Fibroblast of the conjunctiva (primary cell): ENCODE measurements around the gene ARID3C.
"Not testable (repeated sequence)": the region's sequence is repeated elsewhere in the genome, so short reads cannot be mapped to it uniquely, and the experiment has no call there.

ENCODE experiments used
- DNase-seq: peaks from one replicate; pipeline ENCODE4 v3.0.0-alpha.2; 2010; ENCODE audit warnings: low read depth

ARID3C gene

DNA sequence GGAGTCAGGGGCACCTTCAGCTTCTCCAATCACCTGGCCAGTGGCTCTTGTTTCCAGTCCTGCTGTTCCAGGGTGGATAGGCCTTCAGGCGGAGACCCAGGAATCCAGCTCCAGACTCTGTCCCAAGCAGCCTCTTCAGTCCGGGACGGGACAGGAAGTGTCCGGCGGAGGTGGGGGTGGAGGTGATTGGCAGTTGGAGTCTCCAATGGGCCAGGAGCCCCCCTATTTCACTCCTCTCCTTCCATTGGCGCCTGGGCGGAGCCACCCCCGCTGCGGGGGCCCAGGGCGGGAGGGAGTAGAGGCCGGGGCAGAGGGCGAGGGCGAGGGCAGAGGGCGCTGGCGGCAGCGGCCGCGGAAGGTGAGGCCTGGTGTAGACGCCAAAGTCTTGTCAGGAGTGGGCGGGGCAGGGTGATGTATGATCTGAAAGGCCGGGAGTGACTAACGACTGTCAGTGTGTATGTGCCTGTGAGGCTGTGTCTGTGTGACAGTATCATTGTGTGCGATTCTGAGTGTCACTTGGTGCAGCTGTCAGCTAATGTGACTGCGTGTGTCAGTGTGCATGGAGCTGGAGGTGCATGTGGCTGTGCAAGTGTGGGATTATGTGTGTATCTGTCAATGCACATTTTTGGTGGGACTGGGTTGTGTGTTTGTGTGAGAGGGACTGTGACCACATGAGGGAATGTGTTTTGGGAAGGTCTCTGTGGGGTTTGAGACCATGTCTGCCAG is 23.2 kb upstream of the ARID3C start, which contains the start of gene IL11RA:
Gene IL11RA (plus strand): TSS at position 310 of the 726 bp plus-strand sequence. CDS start 3,033 bp downstream, outside the sequence.
- DNase-seq = peak; percentile 80

DNA sequence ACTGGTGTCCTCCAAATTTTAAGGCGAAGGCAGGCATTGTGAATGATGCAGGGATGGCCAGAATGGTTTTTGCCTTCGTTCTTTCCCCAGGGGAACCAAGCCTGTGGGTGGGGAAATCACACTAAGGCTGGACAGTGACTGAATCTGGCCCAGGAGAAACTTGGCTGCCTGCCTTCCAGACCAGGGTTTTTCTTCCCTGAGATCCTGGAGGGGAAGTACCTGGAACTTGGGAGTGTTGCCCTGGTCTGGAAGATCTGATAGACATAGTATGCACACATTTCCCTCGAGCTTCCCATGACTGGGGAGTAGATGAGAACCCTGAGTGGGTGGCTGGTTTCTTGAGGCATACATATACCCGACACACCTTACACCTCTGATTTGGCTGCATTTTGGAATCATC is 22.5 kb upstream of the ARID3C start:
- DNase-seq = no peak

GRCh38 chr9:34650816-34651215 is 21.9 kb upstream of the ARID3C start:
- DNase-seq = no peak

DNA sequence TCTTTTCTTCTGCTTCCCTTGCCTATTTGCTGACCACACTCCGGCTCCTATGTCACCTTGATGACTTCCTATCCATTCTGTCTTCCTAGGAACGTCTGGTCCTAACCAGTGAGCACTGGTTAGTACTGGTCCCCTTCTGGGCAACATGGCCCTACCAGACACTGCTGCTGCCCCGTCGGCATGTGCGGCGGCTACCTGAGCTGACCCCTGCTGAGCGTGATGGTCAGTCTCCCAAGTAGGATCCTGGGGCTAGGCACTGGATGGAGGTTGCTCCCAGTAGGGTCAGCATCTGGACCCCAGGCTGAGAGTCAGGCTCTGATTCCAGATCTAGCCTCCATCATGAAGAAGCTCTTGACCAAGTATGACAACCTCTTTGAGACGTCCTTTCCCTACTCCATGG is 19.8 kb upstream of the ARID3C start:
- DNase-seq = no peak

DNA sequence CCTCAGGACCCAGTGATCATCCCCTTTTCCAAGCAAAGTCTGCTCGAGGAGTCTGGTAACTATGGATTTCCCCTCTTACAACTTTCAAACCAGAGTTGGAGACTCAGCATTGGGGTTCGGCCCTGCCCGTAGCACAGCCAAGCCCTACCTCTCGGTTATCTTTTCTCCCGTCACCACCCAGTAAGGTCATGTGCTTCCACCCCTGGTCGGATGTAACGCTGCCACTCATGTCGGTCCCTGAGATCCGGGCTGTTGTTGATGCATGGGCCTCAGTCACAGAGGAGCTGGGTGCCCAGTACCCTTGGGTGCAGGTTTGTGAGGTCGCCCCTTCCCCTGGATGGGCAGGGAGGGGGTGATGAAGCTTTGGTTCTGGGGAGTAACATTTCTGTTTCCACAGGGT is 18.8 kb upstream of the ARID3C start:
- no peak for DNase-seq

- DNase-seq = no peak
Observed at GRCh38 chr9:34647084-34647403, 18.2 kb upstream of the ARID3C start.

GRCh38 chr9:34646211-34647083 is 17.6 kb upstream of the ARID3C start, which contains the start of gene GALT:
TSS of gene GALT (plus strand) at chr9:34646675. CDS start at chr9:34646705, 30 bp downstream.
- DNase-seq = peak; percentile 65

- no peak for DNase-seq
Observed at GRCh38 chr9:34644766-34645314, 16.0 kb upstream of the ARID3C start.

GRCh38 chr9:34642679-34643078 is 13.8 kb upstream of the ARID3C start:
- no peak for DNase-seq

- not testable (repeated sequence) for DNase-seq
Observed at GRCh38 chr9:34639322-34639721, 10.5 kb upstream of the ARID3C start.

DNA sequence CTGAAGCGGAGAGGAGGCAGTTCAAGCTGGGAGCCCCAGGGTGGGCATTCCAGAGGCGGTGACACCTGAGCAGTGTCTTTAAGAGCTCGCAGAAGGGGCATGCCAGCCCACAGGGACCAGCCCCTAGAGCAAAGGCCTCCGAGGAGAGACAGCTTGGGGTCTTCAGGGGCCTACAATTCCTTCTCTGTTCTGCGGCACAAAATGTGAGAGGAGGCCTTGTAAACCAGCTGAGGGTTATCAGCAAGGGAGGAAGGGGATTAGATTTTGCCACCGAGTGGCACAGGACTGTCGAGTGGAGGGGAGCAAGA is 9.2 kb upstream of the ARID3C start:
- DNase-seq = no peak

DNA sequence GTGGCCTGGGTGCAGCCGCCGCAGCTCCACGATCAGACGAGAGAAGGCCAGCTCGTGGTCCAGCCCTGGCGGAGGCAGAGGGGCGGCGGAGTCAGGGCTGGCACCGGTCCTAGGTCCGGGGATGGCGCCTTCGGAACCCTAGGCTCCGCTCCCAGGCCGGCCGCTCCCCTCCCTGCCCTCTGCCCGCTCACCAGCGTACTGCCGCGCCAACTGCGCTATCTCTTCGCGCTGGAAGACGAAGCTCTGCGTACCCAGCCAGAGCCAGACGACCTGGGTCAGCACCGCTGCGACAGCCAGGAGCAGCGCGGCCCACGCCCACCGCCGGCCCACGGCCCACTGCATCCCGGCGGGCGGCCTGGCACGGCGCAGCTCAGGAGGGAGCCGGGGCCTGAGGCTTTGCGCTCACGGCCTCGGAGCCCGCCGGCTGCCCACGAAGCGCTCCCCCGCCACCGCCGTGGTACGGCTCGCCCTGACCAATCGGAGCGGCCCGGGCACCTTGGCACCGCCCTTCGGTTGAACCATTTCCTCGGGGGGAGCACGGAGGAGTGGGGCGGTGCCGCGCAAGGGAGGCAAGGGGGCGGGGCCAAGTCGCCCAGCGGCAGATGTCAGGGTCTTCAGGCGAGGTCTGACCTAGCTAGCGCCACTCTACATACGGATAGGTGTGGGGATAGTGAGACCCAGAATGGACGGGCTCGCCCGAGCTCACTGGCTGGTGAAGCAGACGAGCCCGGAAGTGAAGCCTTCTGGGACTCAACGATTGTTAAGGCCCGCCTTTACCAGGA is 8.7 kb upstream of the ARID3C start, which contains the start of gene SIGMAR1:
Gene SIGMAR1 (minus strand): TSS at position 432 of the 782 bp plus-strand sequence. CDS start 90 bp downstream, at position 342.
- DNase-seq = peak; percentile 74

GRCh38 chr9:34636791-34637355 is 8.0 kb upstream of the ARID3C start:
- DNase-seq = no peak

GRCh38 chr9:34635556-34635955 is 6.7 kb upstream of the ARID3C start:
- DNase-seq = no peak

DNA sequence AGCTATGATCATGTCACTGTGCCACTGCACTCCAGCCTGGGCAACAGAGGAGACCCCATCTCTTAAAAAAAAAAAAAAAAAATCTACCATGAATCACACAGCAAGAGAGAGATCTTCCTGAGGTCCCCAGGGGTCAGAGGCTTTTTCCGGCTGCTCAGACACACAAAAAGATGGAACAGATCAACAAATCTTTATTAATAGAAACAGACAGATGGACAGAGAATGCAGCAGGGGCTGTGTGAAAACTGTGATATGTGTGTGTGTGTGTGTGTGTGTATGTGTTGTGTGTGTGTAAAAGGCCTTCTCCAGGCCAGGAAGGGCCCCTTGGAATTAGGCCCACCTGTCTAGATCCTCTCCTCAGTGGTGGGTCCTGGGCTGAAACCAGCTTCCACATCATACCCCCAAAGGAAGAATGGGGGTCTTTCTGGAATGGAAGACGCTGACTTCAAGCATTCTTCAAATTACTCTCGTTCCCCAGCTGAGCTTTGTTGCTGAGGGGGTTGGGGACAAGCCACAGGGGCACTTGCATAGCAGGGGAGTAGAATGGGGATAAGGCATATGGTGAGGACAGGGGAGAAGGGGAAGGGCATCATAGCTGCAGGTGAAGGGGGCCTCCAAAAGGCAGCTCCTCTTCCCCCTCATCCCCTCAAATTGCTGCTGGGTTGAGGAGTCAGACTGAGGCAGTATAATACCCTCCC is 5.8 kb upstream of the ARID3C start:
- no peak for DNase-seq

DNA sequence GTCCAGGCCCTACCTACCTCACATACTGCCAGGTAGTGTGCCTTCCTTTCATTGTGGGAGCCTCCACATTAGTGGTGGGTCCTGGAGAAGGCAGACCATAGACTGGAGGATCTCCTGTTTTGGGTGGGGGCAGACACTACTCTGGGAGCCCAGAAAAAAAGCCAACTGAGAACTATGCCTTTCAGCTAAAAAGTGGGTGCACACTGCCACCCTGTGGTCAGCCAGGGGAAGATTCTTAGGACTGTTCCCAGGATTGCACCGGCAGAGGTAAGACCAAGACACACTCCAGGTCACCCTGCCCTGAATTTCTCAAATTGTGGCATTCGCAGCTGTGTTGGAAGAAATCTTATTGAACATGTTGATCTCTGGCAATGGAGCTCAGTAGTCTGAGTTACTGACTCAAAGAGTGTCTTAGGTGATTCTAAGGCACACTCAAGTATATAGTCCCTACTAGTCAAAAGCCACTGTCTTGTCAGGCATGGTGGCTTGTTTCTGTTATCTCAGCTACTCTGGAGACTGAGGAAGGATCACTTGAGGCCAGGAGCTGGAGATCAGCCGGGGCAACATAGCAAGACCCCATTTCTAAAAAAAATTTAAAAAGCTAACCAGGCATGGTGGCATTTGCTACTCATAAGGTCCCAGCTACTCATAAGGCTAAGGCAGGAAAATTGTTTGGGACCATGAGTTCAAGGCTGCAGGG is 5.1 kb upstream of the ARID3C start:
- DNase-seq = peak; percentile 52

DNA sequence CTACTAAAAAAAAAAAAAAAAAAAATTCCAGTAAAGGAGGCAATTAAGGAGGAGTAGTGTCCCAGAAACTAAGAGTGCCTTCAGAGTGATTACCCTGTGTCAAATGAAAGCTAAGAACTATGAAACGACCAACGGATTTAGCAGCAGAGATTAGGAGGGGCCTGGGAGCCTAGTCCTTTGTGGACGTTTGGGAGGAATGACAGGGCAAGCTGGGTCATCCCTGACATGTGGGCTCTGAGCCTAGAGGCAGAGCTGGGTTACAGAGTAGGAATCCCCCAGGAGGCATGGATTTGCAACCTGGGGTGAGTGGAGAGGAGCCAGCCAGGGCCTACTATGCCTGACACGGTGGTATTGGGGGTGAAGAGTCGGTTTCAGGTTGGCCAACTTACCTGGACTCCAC is 4.3 kb upstream of the ARID3C start:
- DNase-seq = no peak

- no peak for DNase-seq
Observed at GRCh38 chr9:34630402-34631154, 1.7 kb upstream of the ARID3C start.

DNA sequence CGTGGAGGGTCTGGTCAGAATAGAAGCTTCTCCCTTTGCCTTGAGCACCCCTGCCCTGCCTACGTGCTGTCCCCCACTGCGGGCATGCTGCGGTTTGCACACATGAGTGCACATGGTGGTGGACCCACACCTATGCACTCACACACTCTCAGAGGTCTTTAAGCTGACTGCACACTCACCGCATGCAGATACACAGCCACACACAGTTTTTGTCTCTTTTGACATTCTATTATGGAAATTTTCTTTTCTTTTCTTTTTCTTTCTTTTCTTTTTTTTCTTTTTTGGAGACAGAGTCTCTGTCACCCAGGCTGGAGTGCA is 584 bp upstream of the ARID3C start:
- DNase-seq = no peak
